Transverse colon (tissue), 4 donors: Measurements from ENCODE around the gene TANGO2. TPM values are rescaled to one million over a fixed set of nuclear protein-coding genes. Genes with fewer than 3 reads are reported as not detected.

Experiments used
- DNase-seq: peaks from one replicate; pipeline ENCODE4 v3.0.0-alpha.2; 2019
- H3K27ac ChIP-seq, 4 donors: fragments of 200-600 bp; sonication (generic); 2 replicates each; pipeline ENCODE4 v1.5.1; 2016 to 2018; ENCODE audit warnings: inconsistent platforms in 4 of 4
- H3K27me3 ChIP-seq: fragments of 200-600 bp; sonication (generic); 2 replicates; pipeline ENCODE4 v1.5.1; 2017; ENCODE audit warnings: inconsistent platforms
- H3K36me3 ChIP-seq, 4 donors: fragments of 200-600 bp; sonication (generic); 2 replicates each; pipeline ENCODE4 v1.5.1; 2017 to 2019; ENCODE audit warnings: inconsistent platforms in 4 of 4
- H3K4me1 ChIP-seq, 4 donors: fragments of 200-600 bp; sonication (generic); 2 replicates each; pipeline ENCODE4 v1.5.1; 2017 to 2020; ENCODE audit warnings: inconsistent platforms in 4 of 4
- H3K4me3 ChIP-seq, 4 donors: fragments of 200-600 bp; sonication (generic); 1 replicate in 1 of 4; 2 replicates in 3 of 4; pipeline versions ENCODE4 v1.5.1 to v1.6.1; 2017 to 2019; ENCODE audit warnings: inconsistent platforms in 4 of 4
- H3K9me3 ChIP-seq, 2 donors: fragments of 200-600 bp; sonication (generic); 2 replicates each; pipeline ENCODE4 v1.5.1; 2017 to 2019; ENCODE audit warnings: inconsistent platforms in 2 of 2
- EP300 ChIP-seq: sonication (generic); formaldehyde crosslinking; IDR thresholded peaks from one replicate; pipeline ENCODE4 v1.6.1; 2017; ENCODE audit warnings: antibody characterized with exemption, low read depth
- POLR2A ChIP-seq: fragments of 450-650 bp; IDR thresholded peaks from one replicate; pipeline ENCODE4 v1.6.1; 2016; ENCODE audit warnings: antibody characterized with exemption, mild to moderate bottlenecking, moderate library complexity
- POLR2AphosphoS5 ChIP-seq, 3 donors: sonication (generic); formaldehyde crosslinking; IDR thresholded peaks; one replicate each; pipeline ENCODE4 v1.6.1; 2016; ENCODE audit warnings: antibody characterized with exemption in 3 of 3
- WGBS, 2 donors: methylation state at CpG; one replicate each; pipeline ENCODE4 v1.1.5; 2018; ENCODE audit warnings: low coverage in 1 of 2; 5-methylcytosine and 5-hydroxymethylcytosine counted together
- in situ Hi-C, 4 donors: fragments of 200-750 bp; cut with MboI; loops; one replicate each; pipeline versions ENCODE4 v1.15.0 to v1.15.1; 2017; ENCODE audit warnings: low sequenced_read_pairs in 3 of 4, low pct_ligation_motif_present in 1 of 4, low pct_unique_long_range_greater_than_20kb in 1 of 4
- intact Hi-C: fragments of 100-400 bp; cut with DNase I; formaldehyde crosslinking; loops from one replicate; pipeline ENCODE4 v1.15.1; 2023; ENCODE audit warnings: low total_unique reads
- total RNA-seq, 4 donors: library from RNA; depleted of rRNA; stranded (reverse); fragments of >200 nt; gene quantifications; one replicate each; pipeline ENCODE4 v1.1.0, GENCODE V29; 2016
- TF ChIP-seq, protein P1 (sequence below), 5 experiments: fragments of 200-600 bp in 3 of 5; fragments of 450-650 bp in 2 of 5; sonication (generic) in 3 of 5; IDR thresholded peaks; 1 replicate in 2 of 5; 2 replicates in 3 of 5; pipeline ENCODE4 v1.5.1; 2016 to 2017; ENCODE audit warnings: antibody characterized with exemption in 5 of 5, inconsistent platforms in 3 of 5, mild to moderate bottlenecking in 2 of 5, moderate library complexity in 1 of 5

The TANGO2 gene
- total RNA-seq, 4 donors from 2014 or later: 32.9 to 101 (median 50.6) TPM

DNA sequence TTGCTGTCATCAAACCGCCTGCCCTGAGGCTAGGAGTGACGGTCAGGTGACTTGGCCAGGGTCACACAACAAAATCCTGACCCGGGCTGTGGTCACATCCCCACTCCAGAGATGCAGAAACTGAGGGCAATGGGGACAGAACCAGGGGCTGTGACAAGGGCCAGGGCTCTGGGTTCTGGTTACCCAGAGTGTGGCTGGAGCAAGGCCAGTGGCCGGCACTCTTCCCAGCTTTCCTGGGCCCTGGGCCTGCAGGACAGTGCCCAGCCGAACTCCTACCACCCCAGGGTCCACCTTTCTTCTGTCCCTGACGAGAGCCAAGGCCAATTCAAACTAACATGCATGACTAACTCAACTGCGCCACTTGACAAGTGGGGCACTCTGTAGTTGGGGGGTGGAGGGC, 40.1 kb upstream of the TANGO2 start:
- Histone ChIP-seq H3K4me3 (no peak overlapping the region), H3K27ac (no peak overlapping the region), H3K27me3 (no peaks in the 10 kb centered on the region), H3K9me3 (no peaks in the 10 kb centered on the region), H3K4me1 (peaks cover under 1 to 5% (median 3%) of the 10 kb centered on the region in 4 donors), H3K36me3 (no peaks in the 10 kb centered on the region)
- TF ChIP-seq, protein P1, sequence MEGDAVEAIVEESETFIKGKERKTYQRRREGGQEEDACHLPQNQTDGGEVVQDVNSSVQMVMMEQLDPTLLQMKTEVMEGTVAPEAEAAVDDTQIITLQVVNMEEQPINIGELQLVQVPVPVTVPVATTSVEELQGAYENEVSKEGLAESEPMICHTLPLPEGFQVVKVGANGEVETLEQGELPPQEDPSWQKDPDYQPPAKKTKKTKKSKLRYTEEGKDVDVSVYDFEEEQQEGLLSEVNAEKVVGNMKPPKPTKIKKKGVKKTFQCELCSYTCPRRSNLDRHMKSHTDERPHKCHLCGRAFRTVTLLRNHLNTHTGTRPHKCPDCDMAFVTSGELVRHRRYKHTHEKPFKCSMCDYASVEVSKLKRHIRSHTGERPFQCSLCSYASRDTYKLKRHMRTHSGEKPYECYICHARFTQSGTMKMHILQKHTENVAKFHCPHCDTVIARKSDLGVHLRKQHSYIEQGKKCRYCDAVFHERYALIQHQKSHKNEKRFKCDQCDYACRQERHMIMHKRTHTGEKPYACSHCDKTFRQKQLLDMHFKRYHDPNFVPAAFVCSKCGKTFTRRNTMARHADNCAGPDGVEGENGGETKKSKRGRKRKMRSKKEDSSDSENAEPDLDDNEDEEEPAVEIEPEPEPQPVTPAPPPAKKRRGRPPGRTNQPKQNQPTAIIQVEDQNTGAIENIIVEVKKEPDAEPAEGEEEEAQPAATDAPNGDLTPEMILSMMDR (IDR thresholded peaks at IDR 0.05): no peak
- TF ChIP-seq POLR2A (no peak), POLR2AphosphoS5 (IDR thresholded peaks at IDR 0.05) (no peak), EP300 (no peak)
- no peak for DNase-seq
- in situ Hi-C loops (no loop called here), intact Hi-C loops (no loop called here)
- WGBS, 2 donors: 94% methylated on average over 7 of the region's 7 CpGs; no CpG with 5 or more reads in 1 of the 2 donors

DNA sequence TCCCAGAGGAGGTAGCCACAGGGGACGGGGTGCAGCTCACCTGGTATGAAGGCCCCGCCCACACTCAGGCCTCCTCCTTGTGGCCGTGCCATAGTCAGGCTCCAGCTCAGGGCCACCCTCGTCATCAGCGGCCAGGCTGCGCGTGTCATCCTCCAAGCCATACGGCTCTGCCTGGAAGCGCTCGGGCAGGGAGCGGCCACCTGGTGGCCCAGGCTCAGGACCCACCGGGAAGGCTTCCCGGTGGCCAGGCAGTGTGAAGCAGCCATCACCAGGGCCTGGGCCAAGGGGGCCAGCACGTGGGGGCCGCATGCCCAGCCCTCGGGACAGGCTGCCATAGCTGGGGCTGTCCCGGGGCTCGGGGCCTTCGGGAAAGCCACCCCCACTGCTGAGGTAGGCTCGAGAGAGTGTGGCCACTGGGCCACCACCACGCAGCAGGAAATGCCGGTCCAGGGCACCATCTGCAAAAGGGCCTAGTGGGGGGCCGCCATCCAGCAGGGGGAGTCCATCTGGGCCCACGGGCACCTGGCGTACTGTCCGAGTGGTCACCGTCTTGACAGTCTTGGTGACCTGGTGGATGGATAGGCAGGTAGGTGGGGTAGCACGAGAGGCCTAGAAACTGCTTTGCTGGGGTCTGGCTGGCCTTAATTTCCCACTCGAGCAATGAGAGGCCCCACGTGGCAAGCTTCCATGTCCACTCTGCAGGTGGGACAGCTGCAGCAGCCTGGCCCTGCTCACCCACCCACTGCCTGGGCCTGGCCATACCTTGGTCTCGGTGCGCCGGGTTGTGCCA, 39.5 kb upstream of the TANGO2 start:
- intact Hi-C loops (no loop called here), in situ Hi-C loops (no loop called here)
- WGBS, 2 donors: 91% methylated on average over 27 of the region's 33 CpGs; no CpG with 5 or more reads in 1 of the 2 donors
- Histone ChIP-seq H3K27ac (no peak overlapping the region), H3K4me1 (peaks cover 7 to 11% (median 9%) of the 10 kb centered on the region in 4 donors), H3K4me3 (no peak overlapping the region), H3K9me3 (no peaks in the 10 kb centered on the region), H3K36me3 (no peaks in the 10 kb centered on the region), H3K27me3 (no peaks in the 10 kb centered on the region)
- TF ChIP-seq POLR2A (no peak), POLR2AphosphoS5 (IDR thresholded peaks at IDR 0.05) (no peak), EP300 (no peak)
- TF ChIP-seq, protein P1 (IDR thresholded peaks at IDR 0.05): no peak
- DNase-seq: no peak

DNA sequence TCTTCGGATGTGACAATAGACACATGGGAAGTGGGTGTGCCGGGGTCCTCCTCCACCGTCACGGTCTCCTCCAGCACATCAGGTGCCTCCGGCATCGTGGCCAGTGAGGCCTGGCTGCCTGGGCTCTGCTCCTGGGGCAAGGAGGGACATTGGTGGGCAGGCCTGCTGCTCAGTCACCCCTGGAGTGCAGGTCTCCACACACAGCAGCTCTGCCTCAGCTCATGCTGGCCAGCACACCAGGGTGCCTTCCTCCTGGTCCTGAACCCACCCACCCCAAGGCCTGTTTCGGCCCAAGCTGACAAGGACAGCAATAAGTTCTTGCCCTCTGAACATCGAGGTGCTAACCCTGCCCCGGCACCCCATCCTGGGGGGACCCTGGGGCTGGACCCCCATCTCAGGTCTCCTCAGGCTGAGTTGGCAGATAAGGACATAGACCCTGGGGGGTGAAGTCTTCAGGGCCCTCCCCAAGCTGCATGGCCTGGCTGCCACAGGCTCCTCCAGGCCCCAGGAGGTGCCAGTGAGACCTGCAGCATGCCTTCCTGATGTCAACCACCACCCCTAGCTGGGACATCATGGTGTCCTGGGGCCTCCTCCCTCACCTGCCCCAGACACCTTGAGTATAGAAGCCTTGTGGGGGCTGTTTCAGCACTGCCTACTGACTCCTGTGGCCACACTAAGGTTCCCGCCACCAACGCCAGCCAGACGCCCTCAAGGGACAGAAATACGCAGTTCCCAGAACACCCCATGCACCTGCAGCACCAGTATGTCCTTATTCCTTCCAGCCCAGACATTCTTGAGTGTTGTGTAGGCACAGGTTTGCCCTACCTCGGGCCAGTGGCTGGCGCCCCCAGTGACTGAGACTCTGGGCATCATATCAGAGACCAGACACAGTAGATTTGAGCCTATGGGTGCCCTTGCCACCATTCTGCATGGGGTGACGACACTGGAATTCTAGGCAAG, 38.7 kb upstream of the TANGO2 start:
- Histone ChIP-seq H3K4me1 (peaks cover 7 to 16% (median 11%) of the 10 kb centered on the region in 4 donors), H3K36me3 (no peaks in the 10 kb centered on the region), H3K27me3 (no peaks in the 10 kb centered on the region), H3K9me3 (no peaks in the 10 kb centered on the region), H3K4me3 (no peak overlapping the region), H3K27ac (no peak overlapping the region)
- in situ Hi-C loops (no loop called here), intact Hi-C loops (no loop called here)
- WGBS, 2 donors: 98% methylated on average over 16 of the region's 16 CpGs; no CpG with 5 or more reads in 1 of the 2 donors
- TF ChIP-seq, protein P1 (IDR thresholded peaks at IDR 0.05): no peak
- no peak for TF ChIP-seq POLR2AphosphoS5 (IDR thresholded peaks at IDR 0.05)
- no peak for TF ChIP-seq POLR2A
- TF ChIP-seq EP300: no peak
- DNase-seq: no peak

DNA sequence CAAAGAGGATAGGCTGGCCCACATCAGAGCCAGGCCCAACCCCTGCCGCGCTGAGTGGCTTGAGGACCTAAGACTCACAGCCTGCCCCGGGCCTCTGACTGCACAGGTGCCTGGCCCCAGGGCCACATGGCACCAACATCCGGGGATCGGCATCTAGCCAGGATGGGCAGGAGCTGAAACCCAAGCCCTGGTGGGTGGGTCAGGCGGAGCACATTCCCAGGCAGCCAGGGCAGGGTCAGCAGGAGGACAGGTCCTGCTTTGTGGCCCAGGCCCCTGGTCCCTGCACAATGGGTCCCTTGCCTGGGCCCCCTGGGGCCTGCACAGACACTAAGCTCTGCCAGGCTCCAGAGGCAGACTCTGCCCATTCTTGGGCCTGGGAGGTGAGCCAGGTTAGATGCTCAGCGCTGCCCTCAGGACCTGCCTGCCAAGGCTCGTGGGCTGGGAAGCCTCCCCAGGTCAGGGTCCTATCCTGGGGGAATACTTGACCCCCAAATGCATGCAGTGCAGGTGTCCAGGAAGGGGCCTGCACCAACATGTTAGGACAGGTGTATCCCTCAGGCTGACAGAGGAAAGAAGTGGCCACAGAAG, 37.8 kb upstream of the TANGO2 start:
- in situ Hi-C loops (no loop called here), intact Hi-C loops (no loop called here)
- Histone ChIP-seq H3K27ac (no peak overlapping the region), H3K27me3 (no peaks in the 10 kb centered on the region), H3K36me3 (no peaks in the 10 kb centered on the region), H3K4me1 (peaks cover 7 to 20% (median 14%) of the 10 kb centered on the region in 4 donors), H3K9me3 (no peaks in the 10 kb centered on the region), H3K4me3 (no peak overlapping the region)
- WGBS, 2 donors: 92% methylated on average over 8 of the region's 8 CpGs; no CpG with 5 or more reads in 1 of the 2 donors
- TF ChIP-seq POLR2A (no peak), EP300 (no peak), POLR2AphosphoS5 (IDR thresholded peaks at IDR 0.05) (no peak)
- TF ChIP-seq, protein P1 (IDR thresholded peaks at IDR 0.05): no peak
- DNase-seq: no peak
